Large intestine (tissue), 3 donors: ENCODE results near the gene SLC43A2. TPM values are rescaled to one million over a fixed set of nuclear protein-coding genes. Genes with fewer than 3 reads are reported as not detected.

Experiments
- DNase-seq, 2 donors: peaks; one replicate each; pipeline versions ENCODE4 v3.0.0 to v3.0.0-alpha.2; 2013
- H3K27ac ChIP-seq: one replicate; pipeline ENCODE4 v1.5.1; 2013; ENCODE audit warnings: low read length
- H3K27me3 ChIP-seq: 2 replicates; pipeline ENCODE4 v1.6.1; 2013; ENCODE audit warnings: low read length; ENCODE audit not compliant: control insufficient read depth, insufficient read depth
- H3K36me3 ChIP-seq: 2 replicates; pipeline ENCODE4 v1.6.1; 2013; ENCODE audit warnings: low read length; ENCODE audit not compliant: control insufficient read depth, insufficient read depth
- H3K4me1 ChIP-seq: one replicate; pipeline ENCODE4 v1.6.1; 2013; ENCODE audit warnings: low read length; ENCODE audit not compliant: control insufficient read depth, insufficient read depth
- H3K4me3 ChIP-seq: one replicate; pipeline ENCODE4 v1.5.1; 2013; ENCODE audit warnings: low read length
- H3K9me3 ChIP-seq: one replicate; pipeline ENCODE4 v1.6.1; 2013; ENCODE audit warnings: mild to moderate bottlenecking, low read depth, low read length, moderate library complexity; ENCODE audit not compliant: control insufficient read depth
- WGBS: methylation state at CpG from one replicate; pipeline ENCODE4 v1.1.5; 2013; ENCODE audit warnings: low lambda C conversion rate; ENCODE audit not compliant: insufficient coverage; 5-methylcytosine and 5-hydroxymethylcytosine counted together
- polyA plus RNA-seq: library from polyadenylated mRNA; unstranded; fragments of 120-200 nt; gene quantifications from one replicate; pipeline ENCODE4 v1.2.1, GENCODE V29; 2013

Gene SLC43A2
- polyA plus RNA-seq, 1 donor, result 80.3 TPM

GRCh38 chr17:1643999-1644492 is 15.4 kb upstream of the SLC43A2 start:
- H3K27ac ChIP-seq, result no peak overlapping the region
- peaks cover 8% of the 10 kb centered on the region for H3K36me3 ChIP-seq
- H3K4me3 ChIP-seq, result peak overlapping the region; percentile 30
- no peaks in the 10 kb centered on the region for H3K27me3 ChIP-seq
- H3K9me3 ChIP-seq, result no peaks in the 10 kb centered on the region
- DNase-seq, result no peak
- peaks cover 18% of the 10 kb centered on the region for H3K4me1 ChIP-seq
- WGBS, result no CpG with 5 or more reads among the region's 13 CpGs

GRCh38 chr17:1643293-1643998 is 14.8 kb upstream of the SLC43A2 start:
- WGBS, result no CpG with 5 or more reads among the region's 90 CpGs
- H3K27ac ChIP-seq, result no peak overlapping the region
- peak; percentile 83 for DNase-seq

GRCh38 chr17:1641065-1641403 is 12.4 kb upstream of the SLC43A2 start:
- Histone ChIP-seq H3K4me1 (peaks cover 9% of the 10 kb centered on the region), H3K9me3 (no peaks in the 10 kb centered on the region), H3K27me3 (no peaks in the 10 kb centered on the region), H3K4me3 (no peak overlapping the region), H3K36me3 (no peaks in the 10 kb centered on the region), H3K27ac (no peak overlapping the region)
- no CpG with 5 or more reads among the region's 12 CpGs for WGBS
- DNase-seq, result no peak

More at GRCh38 chr17:1643293-1643998, 14.8 kb upstream of the SLC43A2 start:
- H3K27me3 ChIP-seq, result no peaks in the 10 kb centered on the region
- H3K4me3 ChIP-seq, result peak overlapping the region; percentile 30
- peaks cover 17% of the 10 kb centered on the region for H3K4me1 ChIP-seq
- H3K9me3 ChIP-seq, result no peaks in the 10 kb centered on the region
- H3K36me3 ChIP-seq, result peaks cover 8% of the 10 kb centered on the region

GRCh38 chr17:1640329-1641064 is 11.9 kb upstream of the SLC43A2 start:
- Histone ChIP-seq H3K36me3 (peaks cover 2% of the 10 kb centered on the region), H3K9me3 (no peaks in the 10 kb centered on the region), H3K27ac (no peak overlapping the region), H3K4me3 (no peak overlapping the region), H3K27me3 (no peaks in the 10 kb centered on the region), H3K4me1 (peaks cover 9% of the 10 kb centered on the region)
- WGBS, result no CpG with 5 or more reads among the region's 23 CpGs
- no peak for DNase-seq

GRCh38 chr17:1639549-1640180 is 11.0 kb upstream of the SLC43A2 start:
- WGBS, result no CpG with 5 or more reads among the region's 11 CpGs
- Histone ChIP-seq H3K9me3 (peaks cover 3% of the 10 kb centered on the region), H3K27me3 (no peaks in the 10 kb centered on the region), H3K27ac (no peak overlapping the region), H3K4me1 (peaks cover 9% of the 10 kb centered on the region), H3K4me3 (no peak overlapping the region), H3K36me3 (peaks cover 2% of the 10 kb centered on the region)
- DNase-seq, result no peak

GRCh38 chr17:1638624-1639300 is 10.1 kb upstream of the SLC43A2 start:
- Histone ChIP-seq H3K4me3 (no peak overlapping the region), H3K27ac (no peak overlapping the region), H3K4me1 (no peaks in the 10 kb centered on the region), H3K27me3 (no peaks in the 10 kb centered on the region), H3K36me3 (peaks cover 2% of the 10 kb centered on the region), H3K9me3 (peaks cover 3% of the 10 kb centered on the region)
- no CpG with 5 or more reads among the region's 19 CpGs for WGBS
- no peak for DNase-seq

GRCh38 chr17:1638171-1638590 is 9.5 kb upstream of the SLC43A2 start:
- Histone ChIP-seq H3K27me3 (no peaks in the 10 kb centered on the region), H3K4me3 (no peak overlapping the region), H3K27ac (no peak overlapping the region), H3K9me3 (peaks cover 3% of the 10 kb centered on the region), H3K36me3 (peaks cover 2% of the 10 kb centered on the region), H3K4me1 (no peaks in the 10 kb centered on the region)
- no peak for DNase-seq
- WGBS, result no CpG with 5 or more reads among the region's 17 CpGs

GRCh38 chr17:1636732-1637285 is 8.2 kb upstream of the SLC43A2 start:
- no peaks in the 10 kb centered on the region for H3K27me3 ChIP-seq
- H3K36me3 ChIP-seq, result peaks cover 2% of the 10 kb centered on the region
- no peak for DNase-seq
- H3K4me1 ChIP-seq, result no peaks in the 10 kb centered on the region
- peaks cover 3% of the 10 kb centered on the region for H3K9me3 ChIP-seq
- no peak overlapping the region for H3K27ac ChIP-seq
- 0% methylated on average over 1 of the region's 15 CpGs for WGBS
- H3K4me3 ChIP-seq, result no peak overlapping the region

GRCh38 chr17:1635675-1636465 is 7.2 kb upstream of the SLC43A2 start:
- no peaks in the 10 kb centered on the region for H3K4me1 ChIP-seq
- H3K27ac ChIP-seq, result no peak overlapping the region
- DNase-seq, result no peak
- no peaks in the 10 kb centered on the region for H3K27me3 ChIP-seq
- WGBS, result no CpG with 5 or more reads among the region's 10 CpGs
- peaks cover 2% of the 10 kb centered on the region for H3K36me3 ChIP-seq
- peaks cover 3% of the 10 kb centered on the region for H3K9me3 ChIP-seq
- no peak overlapping the region for H3K4me3 ChIP-seq
